Body of pancreas (tissue), 4 donors: ENCODE measurements around the gene TSC22D2.

Source experiments
- CTCF ChIP-seq, 7 experiments: fragments of 450-650 bp in 4 of 7; fragments of 200-600 bp in 3 of 7; sonication (generic) in 3 of 7; IDR thresholded peaks; one replicate each; pipeline ENCODE4 v1.5.1; 2016 to 2019; ENCODE audit warnings: antibody characterized with exemption in 7 of 7
- POLR2A ChIP-seq, 3 donors: fragments of 450-650 bp; IDR thresholded peaks; one replicate each; pipeline ENCODE4 v1.6.1; 2016; ENCODE audit warnings: antibody characterized with exemption in 3 of 3, mild to moderate bottlenecking in 2 of 3

GRCh38 chr3:150414959-150415358, 6.9 kb downstream of the TSC22D2 start:
- TF ChIP-seq CTCF (IDR thresholded peaks at IDR 0.05) (no peak), POLR2A (IDR thresholded peaks at IDR 0.05) (no peak)
